ENCODE results near the gene NMNAT2. TPM values are rescaled to one million over a fixed set of nuclear protein-coding genes. Genes with fewer than 3 reads are reported as not detected.
"Not testable (repeated sequence)": the region's sequence is repeated elsewhere in the genome, so short reads cannot be mapped to it uniquely, and the experiment has no call there.

Gene NMNAT2
- total and polyA plus RNA-seq, 2 of the 8 experiments (the other 6 are each of a cell fraction or from before 2014, with no cell fraction given) = 6.5 to 20.9 TPM

DNA sequence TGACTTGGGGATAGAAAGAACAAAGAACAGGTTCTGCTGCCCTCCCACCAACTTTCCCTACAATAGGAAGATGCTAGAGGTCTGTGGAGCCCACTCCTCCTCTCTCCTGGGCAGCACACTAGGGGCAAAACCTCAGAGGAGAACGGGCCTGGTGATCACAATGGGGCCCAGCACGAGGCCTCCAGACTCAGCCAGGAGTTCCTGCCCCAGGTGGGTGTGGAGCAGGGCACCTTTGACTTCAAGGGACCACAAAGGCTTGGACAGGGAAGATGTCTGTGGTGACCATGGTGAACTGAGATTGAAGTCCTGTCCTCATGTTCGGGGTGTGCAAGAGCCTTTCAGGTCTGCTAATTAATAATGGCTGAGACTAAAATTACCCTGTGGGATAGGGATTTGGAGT, 143.3 kb downstream of the NMNAT2 start (continued):
- TF ChIP-seq EP300 (IDR thresholded peaks at IDR 0.05; ENCODE audit: borderline replicate concordance in 1 of 2, low read depth in 2 of 2, low read length in 2 of 2) (no peak), EGR1 (IDR thresholded peaks at IDR 0.05; ENCODE audit: borderline replicate concordance, low read depth, low read length) (no peak)

DNA sequence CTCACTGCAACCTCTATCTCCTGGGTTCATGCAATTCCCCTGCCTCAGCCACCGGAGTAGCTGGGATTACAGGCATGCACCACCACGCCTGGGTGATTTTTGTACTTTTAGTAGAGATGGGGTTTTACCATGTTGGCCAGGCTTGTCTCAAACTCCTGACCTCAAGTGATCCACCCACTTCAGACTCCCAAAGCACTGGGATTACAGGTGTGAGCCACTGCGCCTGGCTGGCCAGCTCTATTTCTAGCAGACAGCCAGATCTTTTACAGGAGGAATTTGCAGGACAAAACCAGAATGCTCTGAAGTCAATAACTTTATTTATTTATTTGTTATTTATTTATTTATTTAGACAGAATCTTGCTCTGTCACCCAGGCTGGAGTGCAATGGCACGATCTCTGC, 144.2 kb downstream of the NMNAT2 start:
- FAIRE-seq; H3K9ac ChIP-seq (replicated peaks in 1 of 4; ENCODE audit: extremely low read depth in 1 of 4, low read depth in 3 of 4, low read length in 3 of 4); H2AK5ac ChIP-seq (ENCODE audit: low read depth, low read length); DNase-seq (ENCODE audit: low read depth in 1 of 2, low spot score in 2 of 2); H3K56ac ChIP-seq (replicated peaks; ENCODE audit: insufficient read length, low read depth, low read length); H3K27ac ChIP-seq (ENCODE audit: low read depth, low read length); H3K23me2 ChIP-seq (ENCODE audit: low read depth, low read length); H3K4me3 ChIP-seq (ENCODE audit: extremely low read depth in 1 of 4, insufficient read depth in 2 of 4, low read depth in 3 of 4, low read length in 4 of 4); H4K91ac ChIP-seq (replicated peaks; ENCODE audit: insufficient read length, low read length); H3K4me2 ChIP-seq (ENCODE audit: insufficient read depth in 1 of 2, low read depth in 2 of 2, low read length in 2 of 2); H3K18ac ChIP-seq (ENCODE audit: extremely low read depth, low read length); H2BK120ac ChIP-seq (replicated peaks; ENCODE audit: low read depth, low read length); H4K8ac ChIP-seq (ENCODE audit: extremely low read depth, insufficient read depth, low read length); H4K5ac ChIP-seq (ENCODE audit: insufficient read length, low read depth, low read length); H4K20me1 ChIP-seq (replicated peaks in 1 of 2; ENCODE audit: control insufficient read depth in 1 of 2, insufficient read depth in 2 of 2, low read length in 2 of 2); H3K79me2 ChIP-seq (ENCODE audit: control insufficient read depth in 1 of 2, insufficient read depth in 2 of 2, low read length in 2 of 2); POLR2A ChIA-PET (ENCODE audit: partially characterized antibody); H2AFZ ChIP-seq (ENCODE audit: low read length); H3K79me1 ChIP-seq (ENCODE audit: low read depth, low read length); H3K4me1 ChIP-seq (replicated peaks in 1 of 4; ENCODE audit: control insufficient read depth in 3 of 4, insufficient read depth in 4 of 4, low read length in 3 of 4); H2BK5ac ChIP-seq (ENCODE audit: low read depth, low read length); H3K14ac ChIP-seq (ENCODE audit: insufficient read length); H2BK12ac ChIP-seq (ENCODE audit: low read depth, low read length); H3K23ac ChIP-seq (ENCODE audit: insufficient read length); H3K36me3 ChIP-seq (ENCODE audit: control insufficient read depth in 2 of 4, insufficient read depth in 4 of 4, low read length in 3 of 4); H3K27me3 ChIP-seq (replicated peaks in 1 of 4; ENCODE audit: control insufficient read depth in 3 of 4, extremely low read depth in 1 of 4, insufficient read depth in 3 of 4, low read length in 3 of 4); H2BK15ac ChIP-seq (ENCODE audit: low read length); H3K9me3 ChIP-seq (ENCODE audit: insufficient read depth in 2 of 2, low read depth in 1 of 2, low read length in 1 of 2); H3K4ac ChIP-seq (replicated peaks; ENCODE audit: insufficient read length, low read depth, low read length); H2BK20ac ChIP-seq (ENCODE audit: low read length): not testable (repeated sequence)
- 98% methylated on average over 4 of the region's 4 CpGs; no CpG with 5 or more reads in 1 of the 2 experiments for WGBS, 2 experiments (ENCODE audit: extremely low coverage in 1 of 2, insufficient coverage in 1 of 2, insufficient read length in 1 of 2, insufficient replicate concordance in 2 of 2, low coverage in 1 of 2, low lambda C conversion rate in 2 of 2, missing lambda C conversion rate in 1 of 2)
- CTCF ChIA-PET (ENCODE audit: partially characterized antibody) = interaction anchor here (1.0 to 1.2 kb wide), 2 partner anchors 8 to 9 kb away, joined by 3 read pairs; no protein-coding TSS in a partner anchor
